ENCODE measurements around the gene CAMKV. TPM values are rescaled to one million over a fixed set of nuclear protein-coding genes. Genes with fewer than 3 reads are reported as not detected.

Gene CAMKV
- total RNA-seq, 2 experiments from 2014 or later, result 0.28 TPM; not detected in 1

- peaks cover 25% of the 10 kb centered on the region for H3K4me1 ChIP-seq (ENCODE audit: insufficient read depth, low read length)
- peaks cover 0 to 15% of the 10 kb centered on the region in 2 experiments for H3K9me3 ChIP-seq (ENCODE audit: control insufficient read depth in 1 of 2, insufficient read depth in 1 of 2, low read length in 2 of 2)
- H3K27ac ChIP-seq (ENCODE audit: low read depth in 1 of 2, low read length in 2 of 2), result no peak overlapping the region
- Mint-ChIP-seq H3K36me3 (ENCODE audit: low read depth) (no peaks in the 10 kb centered on the region), H3K4me3 (no peak overlapping the region), H3K4me1 (ENCODE audit: low read depth) (no peaks in the 10 kb centered on the region), H3K27me3 (peaks cover 37% of the 10 kb centered on the region), H3K27ac (no peak overlapping the region), H3K9me3 (no peaks in the 10 kb centered on the region)
- H3K4me3 ChIP-seq (ENCODE audit: low read length), result no peak overlapping the region
- DNase-seq, result no peak
- POLR2A ChIA-PET, result no interaction called here
- H3K36me3 ChIP-seq (ENCODE audit: insufficient read depth, low read length), result no peaks in the 10 kb centered on the region
- CTCF ChIA-PET, result interaction anchor here (1.8 kb wide), 1 partner anchor 33 kb away, joined by 5 read pairs; no protein-coding TSS in a partner anchor
- peaks cover 27 to 32% of the 10 kb centered on the region in 2 experiments for H3K27me3 ChIP-seq (ENCODE audit: control insufficient read depth in 1 of 2, insufficient read depth in 2 of 2, low read length in 2 of 2)
- ATAC-seq (ENCODE audit: poor library complexity), result no peak
- intact Hi-C loops (cut with DNase I, micrococcal nuclease), result loop anchor here in 1 of 2 experiments (5.0 kb wide), 1 partner anchor 41 kb away; no protein-coding TSS in a partner anchor
- TF ChIP-seq CTCF (IDR thresholded peaks at IDR 0.05), result no peak
Measured at GRCh38 chr3:49871531-49872153, 1.9 kb upstream of the CAMKV start.

DNA sequence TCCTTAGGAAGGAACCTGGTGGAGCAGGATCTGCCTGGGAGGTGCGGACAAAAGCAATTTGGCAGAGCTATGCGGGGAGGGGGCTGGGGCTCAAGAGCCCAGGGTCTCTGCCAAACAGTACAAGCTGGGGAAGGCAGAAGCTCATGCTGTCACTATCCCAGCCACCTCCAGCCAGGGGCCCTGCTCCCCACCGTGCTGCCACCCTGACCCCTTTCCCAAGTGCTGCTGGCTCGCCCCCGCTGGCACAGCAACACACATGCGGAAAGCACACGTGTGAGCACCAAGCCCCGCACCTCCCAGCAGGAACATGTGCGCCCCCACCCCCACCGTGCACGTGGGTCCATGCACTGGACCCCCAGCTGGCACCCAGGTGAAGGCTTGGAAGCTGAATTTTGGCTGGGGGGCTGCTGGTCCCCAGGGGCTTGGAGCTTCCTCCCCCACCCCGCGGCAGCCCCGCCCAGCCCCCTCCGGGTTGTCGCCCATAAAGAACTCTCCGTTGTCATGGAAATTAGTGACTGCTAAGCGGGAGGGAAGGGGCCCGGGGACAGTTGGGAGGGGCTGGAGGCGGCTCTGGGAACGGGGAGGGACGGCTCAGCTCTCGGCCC is 742 bp downstream of the CAMKV start:
- Histone ChIP-seq H3K9me3 (ENCODE audit: control insufficient read depth in 1 of 2, insufficient read depth in 1 of 2, low read length in 2 of 2) (peaks cover 0 to 19% of the 10 kb centered on the region in 2 experiments), H3K27me3 (ENCODE audit: control insufficient read depth in 1 of 2, insufficient read depth in 2 of 2, low read length in 2 of 2) (peaks cover 43 to 46% of the 10 kb centered on the region in 2 experiments), H3K36me3 (ENCODE audit: insufficient read depth, low read length) (no peaks in the 10 kb centered on the region), H3K4me3 (ENCODE audit: low read length) (peak overlapping the region; percentile 43), H3K4me1 (ENCODE audit: insufficient read depth, low read length) (peaks cover 25% of the 10 kb centered on the region), H3K27ac (ENCODE audit: low read depth in 1 of 2, low read length in 2 of 2) (no peak overlapping the region)
- H3K27me3 Mint-ChIP-seq, result peaks cover 49% of the 10 kb centered on the region
- H3K4me3 Mint-ChIP-seq, result no peak overlapping the region
- no peak overlapping the region for H3K27ac Mint-ChIP-seq
- H3K36me3 Mint-ChIP-seq (ENCODE audit: low read depth), result no peaks in the 10 kb centered on the region
- ATAC-seq (ENCODE audit: poor library complexity) (peak; percentile 31), DNase-seq (no peak)
- no peaks in the 10 kb centered on the region for H3K4me1 Mint-ChIP-seq (ENCODE audit: low read depth)
- CTCF ChIA-PET, result no interaction called here
- no peaks in the 10 kb centered on the region for H3K9me3 Mint-ChIP-seq
- intact Hi-C loops (cut with DNase I, micrococcal nuclease), result no loop called here
- TF ChIP-seq CTCF (IDR thresholded peaks at IDR 0.05), result no peak
- POLR2A ChIA-PET, result no interaction called here

GRCh38 chr3:49867871-49868321 is 1.8 kb downstream of the CAMKV start:
- CTCF ChIA-PET, result no interaction called here
- Mint-ChIP-seq H3K27ac (no peak overlapping the region), H3K9me3 (no peaks in the 10 kb centered on the region), H3K4me1 (ENCODE audit: low read depth) (no peaks in the 10 kb centered on the region), H3K27me3 (peaks cover 54% of the 10 kb centered on the region), H3K4me3 (no peak overlapping the region), H3K36me3 (ENCODE audit: low read depth) (no peaks in the 10 kb centered on the region)
- Histone ChIP-seq H3K9me3 (ENCODE audit: control insufficient read depth in 1 of 2, insufficient read depth in 1 of 2, low read length in 2 of 2) (peaks cover 0 to 19% of the 10 kb centered on the region in 2 experiments), H3K4me1 (ENCODE audit: insufficient read depth, low read length) (peaks cover 18% of the 10 kb centered on the region), H3K27ac (ENCODE audit: low read depth in 1 of 2, low read length in 2 of 2) (no peak overlapping the region), H3K36me3 (ENCODE audit: insufficient read depth, low read length) (no peaks in the 10 kb centered on the region), H3K27me3 (ENCODE audit: control insufficient read depth in 1 of 2, insufficient read depth in 2 of 2, low read length in 2 of 2) (peaks cover 45 to 46% of the 10 kb centered on the region in 2 experiments), H3K4me3 (ENCODE audit: low read length) (no peak overlapping the region)
- DNase-seq (peak in 2 of 14 experiments; percentile 31 to 41), ATAC-seq (ENCODE audit: poor library complexity) (peak; percentile 33)
- POLR2A ChIA-PET, result interaction anchor here (1.1 kb wide), 1 partner anchor 11 kb away, joined by 3 read pairs; the partner anchor contains the start of gene TRAIP
- intact Hi-C loops (cut with DNase I, micrococcal nuclease), result no loop called here
- no peak for TF ChIP-seq CTCF (IDR thresholded peaks at IDR 0.05)

All from CD4-positive, alpha-beta T cell (primary cell).